GM19240 (cell line): Measurements from ENCODE around the gene CD28.
A peak's percentile ranks its signal among the peaks of the same experiment; 100 is the strongest.

Experiments
- DNase-seq: peaks from one replicate; pipeline ENCODE4 v3.0.0; 2011; ENCODE audit warnings: low spot score; ENCODE audit not compliant: insufficient read length

Gene CD28

DNA sequence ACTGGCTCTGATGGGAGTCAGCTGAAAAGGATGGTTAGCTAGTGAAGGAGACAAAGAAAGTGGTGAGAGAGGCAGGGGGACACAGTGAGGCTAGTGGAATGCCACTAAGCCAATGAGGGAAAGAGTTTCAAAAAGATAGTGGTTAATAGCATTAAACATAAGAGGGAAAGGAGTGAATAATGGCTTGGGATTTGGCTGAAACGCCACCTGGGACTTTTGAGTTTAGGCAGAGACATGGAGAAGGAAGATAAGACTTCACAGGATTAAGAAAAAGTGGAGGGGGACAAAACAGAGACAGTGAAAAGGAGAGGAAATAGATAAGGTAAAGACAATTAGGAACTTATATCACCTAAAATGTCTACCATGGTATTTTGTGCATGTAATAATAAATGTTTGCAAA lies 6.9 kb downstream of the CD28 start:
- no peak for DNase-seq

GRCh38 chr2:203714112-203714511 lies 7.7 kb downstream of the CD28 start:
- no peak for DNase-seq

DNA sequence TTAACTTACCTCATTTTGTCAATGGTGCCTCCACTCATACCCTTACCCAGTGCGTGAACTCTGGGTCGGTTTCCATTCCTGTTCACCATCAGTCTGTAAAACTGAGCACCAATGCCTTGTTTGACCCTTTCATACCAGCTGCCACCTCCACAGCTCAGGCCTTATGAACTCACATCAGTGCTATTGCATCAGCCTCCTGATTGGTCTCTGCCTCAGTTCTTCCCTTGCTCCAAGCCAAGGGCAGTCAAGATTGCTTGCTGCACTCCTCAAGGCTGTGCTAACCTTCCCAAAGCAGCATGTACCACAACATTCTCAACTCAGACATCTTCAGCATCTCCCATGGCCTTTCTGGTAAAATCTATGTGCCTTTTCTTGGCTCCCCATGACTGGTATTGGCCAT lies 9.3 kb downstream of the CD28 start:
- no peak for DNase-seq

- DNase-seq, result peak; percentile 15
These were observed 11.6 kb downstream of the CD28 start for GRCh38 chr2:203718087-203718486.

- DNase-seq, result no peak
These were observed 13.3 kb downstream of the CD28 start for GRCh38 chr2:203719456-203720410.

- DNase-seq, result no peak
These were observed 14.7 kb downstream of the CD28 start for GRCh38 chr2:203720915-203721672.

DNA sequence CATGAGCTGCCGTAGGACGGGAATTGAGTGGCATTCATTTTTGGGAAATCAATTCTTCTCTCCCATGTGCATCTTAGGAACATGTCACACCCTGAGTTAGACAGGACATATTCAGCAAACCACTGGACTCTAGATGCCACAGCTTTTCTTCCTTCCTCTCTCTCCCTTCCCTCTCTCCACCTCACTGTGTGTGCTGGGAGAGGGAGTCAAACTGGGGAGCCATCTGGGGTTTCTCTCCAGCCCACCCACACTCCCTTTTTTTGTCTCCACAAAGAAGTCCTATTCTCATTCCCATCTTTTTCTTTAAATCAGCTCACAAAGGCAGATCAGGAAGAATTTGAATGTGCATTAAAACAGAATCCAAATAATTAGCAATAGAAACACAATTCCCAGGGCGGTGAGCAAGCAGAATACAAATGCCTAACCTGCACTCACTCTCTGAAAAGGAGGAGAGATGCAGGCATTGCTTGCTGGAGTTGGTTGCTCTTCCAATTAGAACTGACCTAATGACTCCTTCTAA lies 15.4 kb downstream of the CD28 start:
- DNase-seq, result no peak

DNA sequence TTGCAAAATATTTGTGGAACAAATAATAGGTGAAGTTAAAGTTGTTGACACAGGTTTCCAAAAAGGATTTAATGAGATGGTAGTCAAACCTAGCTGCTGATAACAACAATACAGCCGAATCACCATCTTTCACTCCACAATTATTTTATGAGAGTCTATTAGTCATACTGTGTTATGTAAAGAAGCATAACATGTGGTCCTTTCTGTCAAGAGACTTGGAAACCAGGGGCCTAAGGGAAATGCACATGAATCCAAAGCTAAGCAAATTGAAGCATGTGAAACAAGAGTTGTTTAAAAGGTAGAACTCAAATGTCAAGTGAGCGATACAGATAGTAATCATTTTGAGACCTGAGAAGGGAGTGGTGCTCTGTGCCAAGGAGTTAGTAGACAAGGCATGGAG lies 16.0 kb downstream of the CD28 start:
- DNase-seq, result no peak

DNA sequence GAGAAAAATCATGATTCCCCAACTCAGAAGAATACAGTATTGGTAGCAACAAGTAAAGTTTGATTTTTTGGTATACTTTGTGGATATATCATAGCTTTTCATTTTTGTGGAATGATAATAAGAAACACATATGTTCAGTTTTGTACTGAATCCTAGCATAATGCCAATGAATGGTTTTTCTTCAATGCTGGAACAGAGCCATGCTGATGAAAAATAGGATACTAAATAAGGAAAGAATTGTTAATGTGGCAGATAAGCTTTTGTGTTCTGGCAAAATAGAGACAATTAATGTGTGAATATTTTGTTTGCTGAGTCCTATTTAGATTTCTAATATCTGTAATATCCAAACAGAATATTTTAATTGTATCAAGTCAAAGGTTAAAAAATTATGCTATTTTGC lies 21.9 kb downstream of the CD28 start:
- no peak for DNase-seq

- DNase-seq, result no peak
These were observed 23.8 kb downstream of the CD28 start for GRCh38 chr2:203730076-203730729.

- no peak for DNase-seq
These were observed 24.4 kb downstream of the CD28 start for GRCh38 chr2:203730883-203731282.

- no peak for DNase-seq
These were observed 25.9 kb downstream of the CD28 start for GRCh38 chr2:203732092-203732952.

DNA sequence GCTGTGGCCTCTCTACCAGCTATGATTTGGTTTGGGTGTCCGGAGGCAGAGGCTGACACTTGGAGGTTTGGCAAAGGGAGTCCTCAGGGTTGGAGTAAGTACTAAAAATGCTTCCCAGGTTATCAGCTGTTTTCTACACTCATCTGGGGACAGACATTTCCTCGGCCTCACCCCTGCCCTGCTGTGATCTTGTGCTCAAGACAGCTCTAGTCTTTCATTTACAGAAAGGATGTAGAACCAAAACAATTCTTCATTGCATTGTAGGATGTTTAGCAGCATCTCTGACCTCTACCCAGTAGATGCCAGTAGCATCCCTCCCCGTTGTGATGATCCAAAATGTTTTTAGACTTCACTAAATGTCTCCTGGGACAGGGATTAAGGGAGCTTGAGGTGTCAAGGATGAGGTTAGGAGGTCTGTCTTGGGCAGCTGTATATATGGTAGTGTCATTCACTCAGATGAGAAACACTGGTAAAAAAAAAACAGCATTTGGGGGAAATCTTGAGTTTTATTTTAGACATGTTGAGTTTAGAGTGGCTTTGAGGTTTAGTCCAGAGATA lies 26.6 kb downstream of the CD28 start:
- no peak for DNase-seq

DNA sequence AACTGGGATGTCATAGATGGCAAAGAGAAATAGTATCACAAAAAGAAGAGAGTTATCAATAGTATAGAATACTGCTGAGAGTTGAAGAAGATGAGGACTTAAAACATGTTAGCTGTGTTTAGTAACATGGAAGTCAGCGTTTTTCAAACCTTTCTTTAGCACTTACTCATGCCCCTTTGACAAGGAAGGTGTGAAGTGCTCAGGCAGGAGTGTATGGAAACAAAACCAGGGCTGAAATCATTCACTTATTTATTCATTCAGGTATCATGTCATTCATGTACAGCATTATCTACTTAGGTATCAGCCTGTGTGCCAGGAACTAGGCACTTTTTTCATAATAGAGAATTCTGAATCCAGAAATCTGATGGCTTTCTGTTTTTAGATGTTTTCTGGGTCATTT lies 27.2 kb downstream of the CD28 start:
- DNase-seq, result no peak

GRCh38 chr2:203734276-203734983 lies 28.0 kb downstream of the CD28 start:
- DNase-seq, result no peak

GRCh38 chr2:203737360-203737759 lies 30.9 kb downstream of the CD28 start:
- DNase-seq, result no peak

GRCh38 chr2:203739351-203739750 lies 32.9 kb downstream of the CD28 start:
- DNase-seq, result no peak

DNA sequence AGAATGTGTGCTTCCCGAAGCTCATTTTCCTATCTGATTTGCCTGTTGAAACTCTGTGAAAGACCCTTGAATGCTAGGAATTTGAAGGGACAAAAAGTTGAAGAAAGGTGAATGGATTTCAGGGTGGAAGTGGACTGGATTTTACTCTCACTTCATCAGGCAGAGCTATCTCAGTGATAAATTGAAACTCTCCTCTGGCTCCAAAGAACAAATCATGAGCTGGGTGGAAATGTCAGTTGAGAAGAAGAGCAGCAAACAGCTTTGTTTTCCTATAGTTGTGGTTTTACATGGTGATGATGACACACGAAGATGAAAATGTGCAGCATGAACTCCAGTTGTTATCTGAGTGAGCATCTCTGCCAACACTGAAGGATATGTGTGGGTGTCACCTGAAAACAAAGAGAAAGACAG lies 34.4 kb downstream of the CD28 start:
- no peak for DNase-seq

DNA sequence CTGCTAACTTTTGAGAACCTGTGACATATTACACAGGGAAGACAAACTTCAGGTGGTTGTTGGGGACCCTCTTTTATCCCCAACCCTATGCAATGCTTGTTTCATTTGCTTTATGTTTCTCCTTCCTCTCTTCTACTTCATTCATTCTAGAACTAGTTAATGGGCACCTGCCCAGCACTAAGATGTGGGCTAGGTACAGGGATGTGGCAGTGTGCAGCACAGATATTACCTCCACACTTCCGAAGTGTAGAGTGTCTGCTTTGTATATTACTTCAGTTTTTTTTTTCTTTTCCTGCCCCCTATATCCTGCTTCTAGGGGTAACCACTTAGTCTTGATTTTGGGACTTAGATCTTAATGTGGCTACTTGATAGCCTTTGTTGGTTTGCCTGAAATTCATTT lies 35.1 kb downstream of the CD28 start:
- DNase-seq, result no peak

DNA sequence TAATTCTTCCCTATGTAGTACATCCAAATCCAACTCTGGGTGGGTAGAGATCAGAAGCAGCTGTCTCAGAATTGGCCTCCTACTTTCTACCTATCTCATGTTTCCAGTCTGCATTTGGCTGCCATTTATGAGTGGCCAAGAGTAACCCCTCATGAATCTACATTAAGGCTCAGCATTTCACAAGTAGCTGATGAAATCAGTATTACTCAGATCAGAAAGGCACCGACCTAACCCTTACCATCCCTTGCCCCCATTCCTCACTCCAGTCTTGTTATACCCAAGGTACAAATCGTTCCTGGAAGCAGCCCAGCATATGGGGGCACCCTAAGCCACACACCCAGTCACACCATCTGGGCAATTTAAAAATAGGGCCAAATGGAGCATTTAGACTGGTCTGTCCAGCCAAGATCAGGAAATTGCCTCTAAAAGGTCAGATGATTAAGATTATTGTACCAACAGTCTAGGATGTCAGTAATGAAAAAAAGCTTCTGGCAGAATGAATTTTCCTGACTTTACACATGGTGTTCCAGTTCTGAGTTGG lies 37.1 kb downstream of the CD28 start:
- no peak for DNase-seq
